ENCODE data around the gene SLC6A16.

GRCh38 chr19:49327878-49328544, 3.0 kb upstream of the SLC6A16 start:
- TF ChIP-seq, protein P1, sequence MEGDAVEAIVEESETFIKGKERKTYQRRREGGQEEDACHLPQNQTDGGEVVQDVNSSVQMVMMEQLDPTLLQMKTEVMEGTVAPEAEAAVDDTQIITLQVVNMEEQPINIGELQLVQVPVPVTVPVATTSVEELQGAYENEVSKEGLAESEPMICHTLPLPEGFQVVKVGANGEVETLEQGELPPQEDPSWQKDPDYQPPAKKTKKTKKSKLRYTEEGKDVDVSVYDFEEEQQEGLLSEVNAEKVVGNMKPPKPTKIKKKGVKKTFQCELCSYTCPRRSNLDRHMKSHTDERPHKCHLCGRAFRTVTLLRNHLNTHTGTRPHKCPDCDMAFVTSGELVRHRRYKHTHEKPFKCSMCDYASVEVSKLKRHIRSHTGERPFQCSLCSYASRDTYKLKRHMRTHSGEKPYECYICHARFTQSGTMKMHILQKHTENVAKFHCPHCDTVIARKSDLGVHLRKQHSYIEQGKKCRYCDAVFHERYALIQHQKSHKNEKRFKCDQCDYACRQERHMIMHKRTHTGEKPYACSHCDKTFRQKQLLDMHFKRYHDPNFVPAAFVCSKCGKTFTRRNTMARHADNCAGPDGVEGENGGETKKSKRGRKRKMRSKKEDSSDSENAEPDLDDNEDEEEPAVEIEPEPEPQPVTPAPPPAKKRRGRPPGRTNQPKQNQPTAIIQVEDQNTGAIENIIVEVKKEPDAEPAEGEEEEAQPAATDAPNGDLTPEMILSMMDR (IDR thresholded peaks at IDR 0.05): peak; percentile 83
- TF ChIP-seq REST (IDR thresholded peaks at IDR 0.05; ENCODE audit: insufficient read depth in 1 of 2, low read depth in 2 of 2, low read length in 1 of 2): no peak
- no peak for TF ChIP-seq SIN3A (IDR thresholded peaks at IDR 0.05; ENCODE audit: borderline replicate concordance, insufficient read depth, low read depth, low read length)

All from Panc1 (cell line).